ENCODE data around the gene RET. TPM values are rescaled to one million over a fixed set of nuclear protein-coding genes. Genes with fewer than 3 reads are reported as not detected.

RET gene
- total and polyA plus RNA-seq, 2 of the 13 experiments (the other 11 are each of a cell fraction or from before 2014, with no cell fraction given), result 0.02 TPM; not detected in 1

DNA sequence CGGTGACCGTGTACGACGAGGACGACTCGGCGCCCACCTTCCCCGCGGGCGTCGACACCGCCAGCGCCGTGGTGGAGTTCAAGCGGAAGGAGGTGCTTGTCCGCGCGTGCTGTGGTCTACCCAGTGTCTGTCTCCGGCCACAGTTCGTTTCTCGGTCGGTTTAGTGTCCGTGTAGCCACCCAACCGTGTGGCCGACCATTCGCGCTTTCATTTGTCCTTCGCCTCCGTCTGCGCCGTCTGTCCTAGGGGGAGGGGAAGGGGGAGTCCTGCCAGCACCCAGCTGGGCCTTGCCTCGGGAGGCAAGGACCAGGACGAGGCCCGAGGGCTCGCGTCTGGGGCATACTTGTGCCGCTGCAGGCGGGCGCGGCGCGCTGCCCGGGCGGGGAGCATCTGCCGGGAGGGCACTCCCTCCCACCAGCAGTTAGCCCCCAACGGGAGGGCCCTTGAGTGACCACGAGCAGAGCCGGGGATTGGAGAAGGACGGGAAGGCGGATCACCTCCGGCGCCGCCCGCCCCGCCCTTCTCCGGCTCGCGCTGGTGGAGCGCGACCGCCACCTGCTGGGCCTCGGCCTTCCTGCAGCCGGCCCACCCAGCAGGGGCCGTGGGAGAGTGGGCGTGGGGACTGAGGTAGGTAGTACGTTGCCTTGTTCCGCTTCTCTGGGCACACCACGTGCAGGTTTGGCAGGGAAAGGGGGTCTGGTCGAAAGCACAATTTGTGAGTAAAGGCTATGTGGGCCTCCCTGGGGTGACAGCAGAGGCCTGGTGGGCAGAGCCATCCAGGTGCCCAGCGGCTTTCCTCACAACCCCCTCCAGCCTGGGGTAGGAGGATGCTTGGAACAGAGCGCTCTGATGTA lies 28.5 kb downstream of the RET start (continued):
- no peak for TF ChIP-seq TGIF2 (CRISPR knock-in tag; IDR thresholded peaks at IDR 0.05)
- no peak for TF ChIP-seq RFX1 (IDR thresholded peaks at IDR 0.05)
- TF ChIP-seq NFYB (CRISPR knock-in tag; IDR thresholded peaks at IDR 0.05), result 0 out of 2 replicates have a peak, but pooled peaks have one; percentile 18
- TF ChIP-seq, protein P1, sequence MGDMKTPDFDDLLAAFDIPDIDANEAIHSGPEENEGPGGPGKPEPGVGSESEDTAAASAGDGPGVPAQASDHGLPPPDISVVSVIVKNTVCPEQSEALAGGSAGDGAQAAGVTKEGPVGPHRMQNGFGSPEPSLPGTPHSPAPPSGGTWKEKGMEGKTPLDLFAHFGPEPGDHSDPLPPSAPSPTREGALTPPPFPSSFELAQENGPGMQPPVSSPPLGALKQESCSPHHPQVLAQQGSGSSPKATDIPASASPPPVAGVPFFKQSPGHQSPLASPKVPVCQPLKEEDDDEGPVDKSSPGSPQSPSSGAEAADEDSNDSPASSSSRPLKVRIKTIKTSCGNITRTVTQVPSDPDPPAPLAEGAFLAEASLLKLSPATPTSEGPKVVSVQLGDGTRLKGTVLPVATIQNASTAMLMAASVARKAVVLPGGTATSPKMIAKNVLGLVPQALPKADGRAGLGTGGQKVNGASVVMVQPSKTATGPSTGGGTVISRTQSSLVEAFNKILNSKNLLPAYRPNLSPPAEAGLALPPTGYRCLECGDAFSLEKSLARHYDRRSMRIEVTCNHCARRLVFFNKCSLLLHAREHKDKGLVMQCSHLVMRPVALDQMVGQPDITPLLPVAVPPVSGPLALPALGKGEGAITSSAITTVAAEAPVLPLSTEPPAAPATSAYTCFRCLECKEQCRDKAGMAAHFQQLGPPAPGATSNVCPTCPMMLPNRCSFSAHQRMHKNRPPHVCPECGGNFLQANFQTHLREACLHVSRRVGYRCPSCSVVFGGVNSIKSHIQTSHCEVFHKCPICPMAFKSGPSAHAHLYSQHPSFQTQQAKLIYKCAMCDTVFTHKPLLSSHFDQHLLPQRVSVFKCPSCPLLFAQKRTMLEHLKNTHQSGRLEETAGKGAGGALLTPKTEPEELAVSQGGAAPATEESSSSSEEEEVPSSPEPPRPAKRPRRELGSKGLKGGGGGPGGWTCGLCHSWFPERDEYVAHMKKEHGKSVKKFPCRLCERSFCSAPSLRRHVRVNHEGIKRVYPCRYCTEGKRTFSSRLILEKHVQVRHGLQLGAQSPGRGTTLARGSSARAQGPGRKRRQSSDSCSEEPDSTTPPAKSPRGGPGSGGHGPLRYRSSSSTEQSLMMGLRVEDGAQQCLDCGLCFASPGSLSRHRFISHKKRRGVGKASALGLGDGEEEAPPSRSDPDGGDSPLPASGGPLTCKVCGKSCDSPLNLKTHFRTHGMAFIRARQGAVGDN (CRISPR knock-in tag; IDR thresholded peaks at IDR 0.05), result peak; percentile 49; the same call in 1 of the 2 replicates
- no peak for TF ChIP-seq ZNF839 (CRISPR knock-in tag; IDR thresholded peaks at IDR 0.05; ENCODE audit: borderline replicate concordance)
- no peak for TF ChIP-seq PRDM15 (CRISPR knock-in tag; IDR thresholded peaks at IDR 0.05)
- no peak; the same call in 1 of the 2 replicates for TF ChIP-seq SMC3 (IDR thresholded peaks at IDR 0.05; ENCODE audit: low read length)
- no peak for TF ChIP-seq ZNF772 (CRISPR knock-in tag; IDR thresholded peaks at IDR 0.05)
- no peak for TF ChIP-seq GFI1 (CRISPR knock-in tag; IDR thresholded peaks at IDR 0.05; ENCODE audit: borderline replicate concordance)
- no peak for TF ChIP-seq HHEX (CRISPR knock-in tag; IDR thresholded peaks at IDR 0.05)
- TF ChIP-seq KAT7 (CRISPR knock-in tag; IDR thresholded peaks at IDR 0.05; ENCODE audit: borderline replicate concordance), result no peak
- TF ChIP-seq ZNF3 (CRISPR knock-in tag; IDR thresholded peaks at IDR 0.05), result no peak
- TF ChIP-seq, protein P2, sequence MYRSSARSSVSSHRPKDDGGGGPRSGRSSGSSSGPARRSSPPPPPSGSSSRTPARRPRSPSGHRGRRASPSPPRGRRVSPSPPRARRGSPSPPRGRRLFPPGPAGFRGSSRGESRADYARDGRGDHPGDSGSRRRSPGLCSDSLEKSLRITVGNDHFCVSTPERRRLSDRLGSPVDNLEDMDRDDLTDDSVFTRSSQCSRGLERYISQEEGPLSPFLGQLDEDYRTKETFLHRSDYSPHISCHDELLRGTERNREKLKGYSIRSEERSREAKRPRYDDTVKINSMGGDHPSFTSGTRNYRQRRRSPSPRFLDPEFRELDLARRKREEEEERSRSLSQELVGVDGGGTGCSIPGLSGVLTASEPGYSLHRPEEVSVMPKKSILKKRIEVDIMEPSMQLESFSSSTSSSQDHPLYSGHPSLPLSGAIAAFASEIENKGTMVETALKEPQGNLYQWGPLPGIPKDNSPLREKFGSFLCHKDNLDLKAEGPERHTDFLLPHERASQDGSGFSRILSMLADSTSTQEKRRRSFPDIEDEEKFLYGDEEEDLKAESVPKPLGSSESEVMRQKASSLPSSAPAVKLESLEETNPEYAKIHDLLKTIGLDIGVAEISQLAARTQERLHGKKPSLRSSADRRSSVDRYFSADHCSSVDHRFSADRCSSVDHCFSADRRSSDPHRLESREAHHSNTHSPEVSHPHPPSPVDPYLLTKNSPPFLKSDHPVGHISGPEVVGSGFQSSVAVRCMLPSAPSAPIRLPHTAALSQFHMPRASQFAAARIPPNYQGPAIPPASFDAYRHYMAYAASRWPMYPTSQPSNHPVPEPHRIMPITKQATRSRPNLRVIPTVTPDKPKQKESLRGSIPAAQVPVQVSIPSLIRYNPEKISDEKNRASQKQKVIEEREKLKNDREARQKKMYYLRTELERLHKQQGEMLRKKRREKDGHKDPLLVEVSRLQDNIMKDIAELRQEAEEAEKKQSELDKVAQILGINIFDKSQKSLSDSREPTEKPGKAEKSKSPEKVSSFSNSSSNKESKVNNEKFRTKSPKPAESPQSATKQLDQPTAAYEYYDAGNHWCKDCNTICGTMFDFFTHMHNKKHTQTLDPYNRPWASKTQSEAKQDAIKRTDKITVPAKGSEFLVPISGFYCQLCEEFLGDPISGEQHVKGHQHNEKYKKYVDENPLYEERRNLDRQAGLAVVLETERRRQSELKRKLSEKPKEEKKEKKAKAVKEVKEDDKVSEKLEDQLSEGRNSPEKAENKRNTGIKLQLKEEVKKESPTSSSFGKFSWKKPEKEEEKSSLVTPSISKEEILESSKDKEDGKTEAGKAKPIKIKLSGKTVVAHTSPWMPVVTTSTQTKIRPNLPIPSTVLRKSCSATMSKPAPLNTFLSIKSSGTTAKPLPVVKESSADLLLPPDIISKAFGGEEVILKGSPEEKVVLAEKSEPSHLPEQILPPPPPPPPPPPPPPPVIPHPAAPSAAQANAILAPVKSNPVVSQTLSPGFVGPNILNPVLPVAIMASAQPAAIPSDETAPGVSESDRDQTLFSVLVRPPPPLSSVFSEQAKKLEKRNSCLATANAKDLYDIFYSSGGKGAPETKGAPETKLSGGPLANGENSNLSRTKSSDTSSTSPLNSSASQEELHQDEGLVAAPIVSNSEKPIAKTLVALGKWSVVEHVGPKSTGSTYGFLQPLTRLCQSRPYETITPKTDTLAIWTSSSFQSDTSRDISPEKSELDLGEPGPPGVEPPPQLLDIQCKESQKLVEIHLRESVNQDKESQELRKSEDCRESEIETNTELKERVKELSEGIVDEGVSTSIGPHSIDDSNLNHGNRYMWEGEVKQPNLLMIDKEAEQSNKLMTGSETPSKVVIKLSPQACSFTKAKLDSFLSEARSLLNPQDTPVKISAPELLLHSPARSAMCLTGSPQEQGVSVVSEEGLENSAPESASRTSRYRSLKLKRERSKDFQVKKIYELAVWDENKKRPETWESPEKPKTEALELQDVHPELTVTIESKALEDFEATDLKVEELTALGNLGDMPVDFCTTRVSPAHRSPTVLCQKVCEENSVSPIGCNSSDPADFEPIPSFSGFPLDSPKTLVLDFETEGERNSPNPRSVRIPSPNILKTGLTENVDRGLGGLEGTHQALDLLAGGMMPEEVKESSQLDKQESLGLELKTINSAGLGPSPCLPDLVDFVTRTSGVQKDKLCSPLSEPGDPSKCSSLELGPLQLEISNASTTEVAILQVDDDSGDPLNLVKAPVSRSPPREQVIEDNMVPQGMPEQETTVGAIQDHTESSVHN (CRISPR knock-in tag; IDR thresholded peaks at IDR 0.05), result no peak

All from HepG2 (cell line).